Ectodermal cell (in vitro differentiated cells): ENCODE measurements around the gene ELMO2.

Source experiments
- H3K27ac ChIP-seq: 2 replicates; pipeline ENCODE4 v1.7.0; 2013; ENCODE audit warnings: mild to moderate bottlenecking, low read depth, low read length; ENCODE audit not compliant: insufficient read depth, poor library complexity, severe bottlenecking
- H3K27me3 ChIP-seq: 2 replicates; pipeline ENCODE4 v1.7.0; 2013; ENCODE audit warnings: mild to moderate bottlenecking, low read length; ENCODE audit not compliant: insufficient read depth, control insufficient read depth, poor library complexity, severe bottlenecking
- H3K36me3 ChIP-seq: one replicate; pipeline ENCODE4 v1.7.0; 2013; ENCODE audit warnings: low read length; ENCODE audit not compliant: control insufficient read depth, insufficient read depth
- H3K4me1 ChIP-seq: one replicate; pipeline ENCODE4 v1.7.0; 2013; ENCODE audit warnings: low read length; ENCODE audit not compliant: control insufficient read depth, insufficient read depth
- H3K4me3 ChIP-seq: 2 replicates; pipeline ENCODE4 v1.7.0; 2013; ENCODE audit warnings: low read depth, low read length, control low read depth; ENCODE audit not compliant: insufficient read depth
- H3K9me3 ChIP-seq: 2 replicates; pipeline ENCODE4 v1.7.0; 2013; ENCODE audit warnings: mild to moderate bottlenecking, low read length, moderate library complexity; ENCODE audit not compliant: control insufficient read depth
- WGBS, 2 experiments: methylation state at CpG; one replicate each; pipeline ENCODE4 v1.1.7; 2013; ENCODE audit warnings: missing lambda C conversion rate in 2 of 2; 5-methylcytosine and 5-hydroxymethylcytosine counted together

Gene ELMO2

DNA sequence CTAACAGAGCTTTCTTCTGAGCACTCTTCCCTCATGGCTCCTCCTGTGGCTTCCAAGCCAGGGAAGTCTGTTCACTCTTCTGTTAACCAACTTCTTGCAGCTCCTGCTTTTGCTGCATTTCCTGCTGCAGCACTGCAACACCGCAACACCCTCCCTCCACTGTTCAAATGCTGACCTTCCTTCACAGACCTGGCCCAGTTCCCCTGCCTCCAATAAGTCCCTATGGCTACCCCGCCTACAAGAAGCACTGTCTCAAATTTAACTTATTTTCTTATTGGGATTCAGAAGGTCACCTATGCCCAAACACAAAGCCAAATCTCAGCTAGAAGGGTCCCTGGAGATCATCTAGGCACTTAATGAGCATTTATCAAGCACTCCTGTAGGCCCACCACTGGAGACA is 44.6 kb downstream of the ELMO2 start:
- Histone ChIP-seq H3K9me3 (no peaks in the 10 kb centered on the region), H3K27ac (no peak overlapping the region), H3K4me1 (peaks cover 4% of the 10 kb centered on the region), H3K36me3 (peaks cover 7% of the 10 kb centered on the region), H3K4me3 (no peak overlapping the region), H3K27me3 (no peaks in the 10 kb centered on the region)
- 95 to 97% methylated on average over 2 of the region's 2 CpGs for WGBS, 2 experiments

DNA sequence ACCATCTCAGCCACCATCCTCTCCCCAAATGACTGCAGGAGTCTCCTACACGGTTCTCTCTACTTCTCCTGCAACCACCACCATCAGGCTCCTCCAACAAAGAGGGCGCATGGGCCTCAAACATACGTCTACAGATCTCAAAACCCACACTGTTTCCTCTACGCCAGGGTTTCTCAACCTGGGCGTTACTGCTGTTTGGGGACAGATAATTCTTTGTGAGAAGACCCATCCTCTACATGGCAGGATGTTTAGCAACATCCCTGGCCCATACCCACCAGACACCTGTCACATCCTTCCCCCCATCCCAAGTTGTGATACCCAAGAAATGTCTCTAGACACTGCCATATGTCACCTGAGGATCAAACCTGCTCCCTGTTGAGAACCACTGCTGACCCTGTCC is 45.0 kb downstream of the ELMO2 start:
- 93 to 94% methylated on average over 5 of the region's 5 CpGs for WGBS, 2 experiments
- Histone ChIP-seq H3K4me1 (peaks cover 4% of the 10 kb centered on the region), H3K36me3 (peaks cover 5% of the 10 kb centered on the region), H3K4me3 (no peak overlapping the region), H3K27ac (no peak overlapping the region), H3K27me3 (no peaks in the 10 kb centered on the region), H3K9me3 (no peaks in the 10 kb centered on the region)

DNA sequence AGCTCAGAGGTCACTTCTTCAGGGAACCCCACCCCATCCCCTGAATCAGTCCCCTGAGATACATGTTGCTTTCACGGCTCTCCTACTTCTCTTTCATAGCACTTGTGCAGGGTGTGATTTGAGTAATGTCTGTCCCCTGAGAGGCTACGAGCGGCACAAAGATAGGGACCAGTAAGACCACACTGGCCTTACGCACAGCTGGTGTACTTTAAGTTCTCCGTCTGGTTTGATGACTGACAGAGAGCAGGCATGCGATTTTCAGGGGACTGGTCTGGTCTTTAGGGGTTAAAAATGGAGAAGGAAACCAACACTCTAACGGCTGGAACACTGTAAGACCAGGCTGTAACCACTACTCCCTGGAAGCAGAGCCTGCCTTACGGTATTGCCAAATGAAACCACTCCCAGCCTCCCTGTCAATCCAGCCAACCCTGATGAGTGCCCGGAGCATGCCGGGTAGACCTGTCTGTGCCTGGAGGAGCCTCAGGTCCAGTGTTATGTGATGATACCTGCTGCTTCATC is 47.1 kb downstream of the ELMO2 start:
- Histone ChIP-seq H3K27me3 (no peaks in the 10 kb centered on the region), H3K4me3 (no peak overlapping the region), H3K4me1 (peaks cover 4% of the 10 kb centered on the region), H3K9me3 (no peaks in the 10 kb centered on the region), H3K27ac (no peak overlapping the region), H3K36me3 (peaks cover 3% of the 10 kb centered on the region)
- 93 to 94% methylated on average over 10 of the region's 10 CpGs for WGBS, 2 experiments

DNA sequence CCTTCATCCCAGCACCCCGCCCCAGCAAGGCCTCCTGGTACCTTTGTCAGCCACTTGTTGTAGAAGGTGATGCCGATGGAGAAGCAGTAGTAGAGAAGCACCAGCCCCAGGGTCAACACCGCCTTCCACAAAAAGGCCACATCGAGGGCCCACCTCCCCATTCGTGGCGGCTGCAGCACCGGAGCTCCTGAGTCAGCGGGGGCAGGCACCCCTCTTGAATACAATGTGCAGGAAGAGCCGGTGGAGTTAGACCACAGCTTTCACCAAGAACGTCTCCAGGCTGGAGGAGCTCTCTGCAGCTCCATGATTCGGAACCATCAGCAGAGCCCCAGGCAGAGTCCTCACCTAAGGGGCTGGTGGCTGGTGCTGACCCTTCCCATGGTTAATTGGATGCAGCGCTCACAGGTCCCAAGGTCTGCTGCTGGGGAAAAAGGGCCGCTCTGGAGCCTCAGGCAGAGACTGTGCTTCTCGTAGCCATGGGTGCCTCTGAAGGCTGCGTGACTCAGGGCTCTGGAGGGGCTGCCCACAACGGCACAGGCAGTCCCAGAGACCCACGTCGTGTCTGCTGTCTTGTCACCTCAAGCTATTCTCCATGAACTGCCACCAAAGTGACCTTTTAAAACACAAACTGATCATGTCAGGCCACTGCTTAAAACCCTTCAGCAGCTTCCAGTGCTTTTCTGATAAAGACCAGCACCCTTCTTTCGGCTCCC is 47.9 kb downstream of the ELMO2 start:
- Histone ChIP-seq H3K4me3 (no peak overlapping the region), H3K36me3 (peaks cover 3% of the 10 kb centered on the region), H3K27me3 (no peaks in the 10 kb centered on the region), H3K4me1 (peaks cover 3% of the 10 kb centered on the region), H3K9me3 (no peaks in the 10 kb centered on the region), H3K27ac (no peak overlapping the region)
- WGBS, 2 experiments, result 95% methylated on average over 19 of the region's 19 CpGs

DNA sequence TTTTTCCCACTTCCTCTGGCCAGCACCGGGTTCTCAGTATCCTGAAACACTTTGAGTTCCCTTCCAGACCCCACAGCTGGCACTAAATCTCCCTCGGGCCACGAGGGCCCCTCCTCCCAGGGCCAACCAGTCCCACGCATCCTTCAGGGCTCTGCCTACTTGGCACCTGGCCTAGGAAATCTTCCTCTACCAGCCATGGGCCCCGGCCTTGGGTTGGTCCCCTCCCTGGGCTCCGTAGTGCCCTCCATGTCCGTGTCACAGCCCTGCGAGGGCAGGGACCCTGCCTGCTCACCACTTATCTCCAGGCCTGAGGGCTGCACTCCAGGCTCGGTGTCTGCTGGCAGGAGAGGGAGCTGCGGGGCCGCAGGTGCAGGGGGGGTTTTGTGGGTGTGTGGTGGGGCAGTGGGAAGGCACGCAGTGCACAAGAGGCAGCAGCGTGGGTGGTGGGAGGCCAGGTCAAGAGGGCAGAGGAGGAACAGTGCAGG is 49.3 kb downstream of the ELMO2 start:
- Histone ChIP-seq H3K4me3 (no peak overlapping the region), H3K27me3 (no peaks in the 10 kb centered on the region), H3K9me3 (no peaks in the 10 kb centered on the region), H3K36me3 (peaks cover 3% of the 10 kb centered on the region), H3K4me1 (peaks cover 2% of the 10 kb centered on the region), H3K27ac (no peak overlapping the region)
- 88 to 92% methylated on average over 13 of the region's 13 CpGs for WGBS, 2 experiments

- H3K27ac ChIP-seq, result no peak overlapping the region
Measured at GRCh38 chr20:46356195-46357029, 50.0 kb downstream of the ELMO2 start.

DNA sequence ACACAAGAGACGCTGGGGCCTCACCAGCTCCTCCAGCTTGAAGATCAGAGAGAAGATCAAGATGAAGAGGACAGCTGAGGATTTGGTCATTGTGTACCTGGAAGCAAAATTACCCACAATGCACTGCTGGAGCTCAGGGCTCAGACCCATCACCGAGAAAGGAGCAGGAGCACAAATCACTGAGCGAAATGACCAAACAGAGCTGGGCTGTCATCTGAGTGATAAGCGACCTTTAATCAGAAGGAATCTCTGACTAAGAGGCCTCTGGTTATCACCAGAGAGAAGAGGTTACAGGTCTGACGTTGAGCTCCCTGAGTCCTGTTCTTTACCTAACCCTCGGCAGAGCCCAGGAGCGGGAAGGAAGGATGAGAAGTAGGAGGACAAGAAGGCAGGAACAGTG is 50.6 kb downstream of the ELMO2 start:
- peaks cover 15% of the 10 kb centered on the region for H3K4me1 ChIP-seq
- WGBS, 2 experiments, result 94% methylated on average over 7 of the region's 7 CpGs
- H3K27ac ChIP-seq, result no peak overlapping the region
- H3K9me3 ChIP-seq, result no peaks in the 10 kb centered on the region
- no peaks in the 10 kb centered on the region for H3K27me3 ChIP-seq
- H3K36me3 ChIP-seq, result peaks cover 3% of the 10 kb centered on the region
- no peak overlapping the region for H3K4me3 ChIP-seq

More at GRCh38 chr20:46356195-46357029, 50.0 kb downstream of the ELMO2 start:
- peaks cover 9% of the 10 kb centered on the region for H3K4me1 ChIP-seq
- H3K4me3 ChIP-seq, result no peak overlapping the region
- 92 to 93% methylated on average over 23 of the region's 23 CpGs for WGBS, 2 experiments
- H3K9me3 ChIP-seq, result no peaks in the 10 kb centered on the region
- H3K36me3 ChIP-seq, result peaks cover 3% of the 10 kb centered on the region
- no peaks in the 10 kb centered on the region for H3K27me3 ChIP-seq

DNA sequence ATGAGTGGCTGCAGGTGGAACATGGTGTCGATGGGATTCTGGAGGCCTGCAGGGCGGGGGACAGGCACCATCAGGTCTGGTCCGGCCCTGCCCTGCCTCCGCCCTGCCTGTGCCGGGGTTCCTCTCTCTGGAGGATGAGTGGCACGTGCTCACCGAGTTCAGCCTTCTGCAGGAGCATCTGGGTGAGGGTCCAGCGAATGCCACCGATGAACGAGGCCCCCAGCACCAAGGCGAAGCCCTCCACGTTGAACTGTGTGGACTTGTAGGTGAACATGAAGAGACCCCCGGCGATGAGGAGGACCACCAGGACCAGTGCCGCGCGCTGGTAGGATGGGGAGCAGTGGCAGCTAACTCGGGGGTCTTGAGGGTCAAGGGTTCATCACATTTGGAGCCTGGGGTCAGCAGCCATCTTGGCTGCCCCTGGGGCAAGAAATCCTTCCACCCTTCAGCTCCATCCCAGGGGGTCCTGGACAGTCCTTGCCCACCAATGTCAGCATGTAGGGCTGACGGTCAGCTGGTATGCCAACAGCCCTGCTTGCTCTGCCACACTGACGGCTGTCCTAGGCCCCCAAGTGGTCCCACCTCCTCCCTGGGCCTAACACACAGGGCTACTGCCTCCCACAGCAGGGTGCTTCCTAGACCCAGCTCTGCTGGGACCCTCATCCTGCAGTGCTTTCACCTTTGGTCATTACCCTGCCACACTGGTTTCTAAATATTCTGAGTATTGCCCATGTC is 51.3 kb downstream of the ELMO2 start:
- H3K36me3 ChIP-seq, result peaks cover 3% of the 10 kb centered on the region
- no peaks in the 10 kb centered on the region for H3K9me3 ChIP-seq

DNA sequence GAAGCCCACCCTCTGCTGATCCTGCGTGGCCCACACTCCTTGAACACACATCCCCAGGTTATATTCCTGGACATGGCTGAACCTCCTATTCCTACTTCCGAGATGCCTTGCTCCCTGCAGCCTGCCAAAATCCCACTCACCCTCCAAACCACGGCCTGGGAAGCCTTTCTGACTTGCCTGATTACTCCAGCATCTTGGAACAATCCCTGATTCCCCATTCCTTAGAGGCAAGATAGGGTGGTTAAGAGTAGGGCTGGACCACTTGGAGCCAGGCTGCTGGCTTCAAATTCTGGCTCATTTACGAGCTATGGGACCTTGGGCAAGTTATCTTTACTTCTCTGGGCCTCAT is 52.2 kb downstream of the ELMO2 start:
- Histone ChIP-seq H3K27me3 (no peaks in the 10 kb centered on the region), H3K4me1 (peaks cover 30% of the 10 kb centered on the region), H3K36me3 (peaks cover 3% of the 10 kb centered on the region), H3K27ac (no peak overlapping the region), H3K9me3 (no peaks in the 10 kb centered on the region), H3K4me3 (no peak overlapping the region)
- 93 to 97% methylated on average over 4 of the region's 4 CpGs for WGBS, 2 experiments

More for the DNA sequence above, 51.3 kb downstream of the ELMO2 start:
- Histone ChIP-seq H3K4me1 (peaks cover 21% of the 10 kb centered on the region), H3K4me3 (no peak overlapping the region), H3K27me3 (no peaks in the 10 kb centered on the region), H3K27ac (no peak overlapping the region)
- 95 to 96% methylated on average over 20 of the region's 20 CpGs for WGBS, 2 experiments
